ENCODE data around the gene SARDH.

DNA sequence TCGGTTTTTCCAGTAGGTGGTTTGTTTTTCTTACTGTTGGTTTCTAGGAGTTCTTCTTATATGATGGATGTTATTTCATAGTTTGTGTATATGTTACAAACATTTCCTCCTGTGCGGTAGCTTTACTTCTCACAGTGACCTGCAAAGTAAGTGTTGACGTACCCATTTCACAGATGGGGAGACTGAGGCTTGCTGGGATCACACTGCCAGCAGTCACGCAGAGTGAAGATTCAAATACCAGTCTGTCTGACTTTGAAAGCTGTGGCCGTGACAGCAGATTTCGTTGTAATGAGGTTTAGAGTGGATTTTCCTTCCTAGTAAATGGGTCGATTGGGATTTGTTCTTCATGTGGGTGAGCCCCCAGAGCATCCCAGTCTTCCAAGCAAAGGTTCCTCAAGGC lies 89.0 kb downstream of the SARDH start:
- TF ChIP-seq, protein P1, sequence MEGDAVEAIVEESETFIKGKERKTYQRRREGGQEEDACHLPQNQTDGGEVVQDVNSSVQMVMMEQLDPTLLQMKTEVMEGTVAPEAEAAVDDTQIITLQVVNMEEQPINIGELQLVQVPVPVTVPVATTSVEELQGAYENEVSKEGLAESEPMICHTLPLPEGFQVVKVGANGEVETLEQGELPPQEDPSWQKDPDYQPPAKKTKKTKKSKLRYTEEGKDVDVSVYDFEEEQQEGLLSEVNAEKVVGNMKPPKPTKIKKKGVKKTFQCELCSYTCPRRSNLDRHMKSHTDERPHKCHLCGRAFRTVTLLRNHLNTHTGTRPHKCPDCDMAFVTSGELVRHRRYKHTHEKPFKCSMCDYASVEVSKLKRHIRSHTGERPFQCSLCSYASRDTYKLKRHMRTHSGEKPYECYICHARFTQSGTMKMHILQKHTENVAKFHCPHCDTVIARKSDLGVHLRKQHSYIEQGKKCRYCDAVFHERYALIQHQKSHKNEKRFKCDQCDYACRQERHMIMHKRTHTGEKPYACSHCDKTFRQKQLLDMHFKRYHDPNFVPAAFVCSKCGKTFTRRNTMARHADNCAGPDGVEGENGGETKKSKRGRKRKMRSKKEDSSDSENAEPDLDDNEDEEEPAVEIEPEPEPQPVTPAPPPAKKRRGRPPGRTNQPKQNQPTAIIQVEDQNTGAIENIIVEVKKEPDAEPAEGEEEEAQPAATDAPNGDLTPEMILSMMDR (conservative IDR thresholded peaks at IDR 0.05; ENCODE audit: low read length), result no peak
- no peak for TF ChIP-seq EZH2phosphoT487 (IDR thresholded peaks at IDR 0.05; ENCODE audit: borderline replicate concordance)
